ENCODE results near the gene ERVFRD-1. TPM values are rescaled to one million over a fixed set of nuclear protein-coding genes. Genes with fewer than 3 reads are reported as not detected.

The ERVFRD-1 gene
- polyA plus RNA-seq (ENCODE audit: insufficient read length in 4 of 4) = under 1 TPM; 0.13 to 0.25 (median 0.18) TPM

- no peak for DNase-seq (ENCODE audit: low read depth in 4 of 4, low spot score in 3 of 4)
Observed at GRCh38 chr6:11110921-11111768, at the start of gene ERVFRD-1. Gene ERVFRD-1, minus strand, starts transcription at chr6:11111725. Its CDS starts 6,415 bp downstream, at chr6:11105310.

- no peak for DNase-seq (ENCODE audit: low read depth in 4 of 4, low spot score in 3 of 4)
Observed at GRCh38 chr6:11160199-11160598, 48.7 kb upstream of the ERVFRD-1 start.

GRCh38 chr6:11155589-11155988 lies 44.1 kb upstream of the ERVFRD-1 start:
- DNase-seq (ENCODE audit: low read depth in 4 of 4, low spot score in 3 of 4) = no peak

- DNase-seq (ENCODE audit: low read depth in 4 of 4, low spot score in 3 of 4) = no peak
Observed at GRCh38 chr6:11153447-11153846, 41.9 kb upstream of the ERVFRD-1 start.

- DNase-seq (ENCODE audit: low read depth in 4 of 4, low spot score in 3 of 4) = no peak
Observed at GRCh38 chr6:11152581-11152980, 41.1 kb upstream of the ERVFRD-1 start.

- no peak for DNase-seq (ENCODE audit: low read depth in 4 of 4, low spot score in 3 of 4)
Observed at GRCh38 chr6:11151488-11151887, 40.0 kb upstream of the ERVFRD-1 start.

- no peak for DNase-seq (ENCODE audit: low read depth in 4 of 4, low spot score in 3 of 4)
Observed at GRCh38 chr6:11149551-11149950, 38.0 kb upstream of the ERVFRD-1 start.

GRCh38 chr6:11146117-11146826 lies 34.7 kb upstream of the ERVFRD-1 start:
- DNase-seq (ENCODE audit: low read depth in 4 of 4, low spot score in 3 of 4) = no peak

GRCh38 chr6:11144393-11144851 lies 32.9 kb upstream of the ERVFRD-1 start:
- DNase-seq (ENCODE audit: low read depth in 4 of 4, low spot score in 3 of 4) = peak; percentile 52 to 63 (median 57)

GRCh38 chr6:11143394-11144371 lies 32.2 kb upstream of the ERVFRD-1 start:
- DNase-seq (ENCODE audit: low read depth in 4 of 4, low spot score in 3 of 4) = no peak

- no peak for DNase-seq (ENCODE audit: low read depth in 4 of 4, low spot score in 3 of 4)
Observed at GRCh38 chr6:11142296-11143027, 30.9 kb upstream of the ERVFRD-1 start.

- DNase-seq (ENCODE audit: low read depth in 4 of 4, low spot score in 3 of 4) = no peak
Observed at GRCh38 chr6:11141295-11141694, 29.8 kb upstream of the ERVFRD-1 start.

- DNase-seq (ENCODE audit: low read depth in 4 of 4, low spot score in 3 of 4) = no peak
Observed at GRCh38 chr6:11140056-11140455, 28.5 kb upstream of the ERVFRD-1 start.

- DNase-seq (ENCODE audit: low read depth in 4 of 4, low spot score in 3 of 4) = no peak
Observed at GRCh38 chr6:11139051-11139960, 27.8 kb upstream of the ERVFRD-1 start.

GRCh38 chr6:11136809-11137208 lies 25.3 kb upstream of the ERVFRD-1 start:
- DNase-seq (ENCODE audit: low read depth in 4 of 4, low spot score in 3 of 4) = no peak

GRCh38 chr6:11133281-11133680 lies 21.8 kb upstream of the ERVFRD-1 start:
- DNase-seq (ENCODE audit: low read depth in 4 of 4, low spot score in 3 of 4) = no peak

- DNase-seq (ENCODE audit: low read depth in 4 of 4, low spot score in 3 of 4) = no peak
Observed at GRCh38 chr6:11132194-11132888, 20.8 kb upstream of the ERVFRD-1 start.

GRCh38 chr6:11130605-11131004 lies 19.1 kb upstream of the ERVFRD-1 start:
- DNase-seq (ENCODE audit: low read depth in 4 of 4, low spot score in 3 of 4) = no peak
